ENCODE results near the gene ANGEL1.

Gene ANGEL1

GRCh38 chr14:76780360-76780759 lies 32.3 kb downstream of the ANGEL1 start:
- TF ChIP-seq REST (IDR thresholded peaks at IDR 0.05; ENCODE audit: insufficient replicate concordance, low read depth) (no peak), SPI1 (IDR thresholded peaks at IDR 0.05; ENCODE audit: borderline replicate concordance, low read depth) (no peak), GABPA (IDR thresholded peaks at IDR 0.05; ENCODE audit: low read depth) (no peak), CTCF (IDR thresholded peaks at IDR 0.05; ENCODE audit: insufficient read depth, low read length) (no peak), POLR2AphosphoS5 (IDR thresholded peaks at IDR 0.05; ENCODE audit: low read depth) (no peak)
- no peak overlapping the region for H3K4me3 ChIP-seq (replicated peaks; ENCODE audit: insufficient read depth, low read length)
- H3K27ac ChIP-seq (replicated peaks): no peak overlapping the region
- no peak for DNase-seq (ENCODE audit: low read depth in 1 of 2, low spot score in 1 of 2)
- H3K27me3 ChIP-seq (ENCODE audit: insufficient read depth, poor library complexity, severe bottlenecking): no peaks in the 10 kb centered on the region

- Histone ChIP-seq H3K27ac (replicated peaks) (no peak overlapping the region), H3K27me3 (ENCODE audit: insufficient read depth, poor library complexity, severe bottlenecking) (no peaks in the 10 kb centered on the region), H3K4me3 (replicated peaks; ENCODE audit: insufficient read depth, low read length) (no peak overlapping the region)
- DNase-seq (ENCODE audit: low read depth in 1 of 2, low spot score in 1 of 2): no peak
- TF ChIP-seq SPI1 (IDR thresholded peaks at IDR 0.05; ENCODE audit: borderline replicate concordance, low read depth) (no peak), CTCF (IDR thresholded peaks at IDR 0.05; ENCODE audit: insufficient read depth, low read length) (no peak), REST (IDR thresholded peaks at IDR 0.05; ENCODE audit: insufficient replicate concordance, low read depth) (no peak), GABPA (IDR thresholded peaks at IDR 0.05; ENCODE audit: low read depth) (no peak), POLR2AphosphoS5 (IDR thresholded peaks at IDR 0.05; ENCODE audit: low read depth) (no peak)
Observed at GRCh38 chr14:76780058-76780345, 32.7 kb downstream of the ANGEL1 start.

GRCh38 chr14:76779221-76780057 lies 33.2 kb downstream of the ANGEL1 start:
- no peak overlapping the region for H3K4me3 ChIP-seq (replicated peaks; ENCODE audit: insufficient read depth, low read length)
- TF ChIP-seq POLR2AphosphoS5 (IDR thresholded peaks at IDR 0.05; ENCODE audit: low read depth): no peak
- TF ChIP-seq CTCF (IDR thresholded peaks at IDR 0.05; ENCODE audit: insufficient read depth, low read length): no peak
- no peak for TF ChIP-seq REST (IDR thresholded peaks at IDR 0.05; ENCODE audit: insufficient replicate concordance, low read depth)
- TF ChIP-seq SPI1 (IDR thresholded peaks at IDR 0.05; ENCODE audit: borderline replicate concordance, low read depth): no peak
- TF ChIP-seq GABPA (IDR thresholded peaks at IDR 0.05; ENCODE audit: low read depth): no peak
- no peak overlapping the region for H3K27ac ChIP-seq (replicated peaks)
- no peak for DNase-seq (ENCODE audit: low read depth in 1 of 2, low spot score in 1 of 2)
- H3K27me3 ChIP-seq (ENCODE audit: insufficient read depth, poor library complexity, severe bottlenecking): no peaks in the 10 kb centered on the region
